GM11168 (cell line): ENCODE data around the gene SUCO.
"Not testable (repeated sequence)": the region's sequence is repeated elsewhere in the genome, so short reads cannot be mapped to it uniquely, and the experiment has no call there.

ENCODE experiments used
- in situ Hi-C: fragments of 300-500 bp; cut with MboI; formaldehyde crosslinking; loops from one replicate; pipeline ENCODE4 v1.12.0; 2022; ENCODE audit warnings: low sequenced_read_pairs; ENCODE audit not compliant: unreplicated experiment

Gene SUCO

DNA sequence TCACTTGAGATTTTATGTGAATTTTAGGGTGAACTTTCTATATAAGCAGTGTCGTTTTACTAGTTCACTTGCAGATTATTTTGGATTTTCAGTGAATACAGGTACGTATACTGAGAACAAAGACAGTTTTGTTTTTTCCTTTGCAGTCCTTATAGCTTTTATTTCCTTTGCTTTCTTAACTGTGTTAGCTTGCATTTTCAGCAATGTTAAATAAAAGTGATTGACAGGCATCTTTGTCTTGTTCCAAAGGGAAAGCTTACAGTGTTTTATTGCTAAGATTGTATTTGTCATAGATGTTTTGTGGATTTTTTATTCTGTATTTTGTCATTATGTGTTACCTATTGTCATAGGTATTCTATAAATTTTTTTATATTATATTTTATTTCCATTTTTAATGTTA is 72.7 kb downstream of the SUCO start:
- in situ Hi-C loops, result no loop called here

DNA sequence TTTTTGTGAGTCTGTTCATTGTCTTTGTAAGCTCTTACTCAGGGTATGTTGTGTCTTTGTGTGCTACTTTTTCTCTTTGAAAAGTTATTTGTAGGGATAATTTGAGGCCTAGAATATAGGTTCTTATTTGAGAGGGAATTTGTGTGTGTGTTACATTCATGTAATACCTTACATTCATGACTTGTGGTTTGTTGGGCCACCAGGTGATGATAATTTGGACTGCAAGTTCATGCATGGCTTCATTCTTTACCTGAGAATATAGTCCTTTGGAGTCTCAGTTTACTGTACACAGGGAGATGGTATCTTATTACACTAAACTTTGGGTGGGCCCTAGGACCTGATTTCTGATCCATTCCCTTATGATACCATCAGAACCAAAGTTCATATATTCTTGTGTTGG is 74.2 kb downstream of the SUCO start:
- in situ Hi-C loops, result no loop called here

DNA sequence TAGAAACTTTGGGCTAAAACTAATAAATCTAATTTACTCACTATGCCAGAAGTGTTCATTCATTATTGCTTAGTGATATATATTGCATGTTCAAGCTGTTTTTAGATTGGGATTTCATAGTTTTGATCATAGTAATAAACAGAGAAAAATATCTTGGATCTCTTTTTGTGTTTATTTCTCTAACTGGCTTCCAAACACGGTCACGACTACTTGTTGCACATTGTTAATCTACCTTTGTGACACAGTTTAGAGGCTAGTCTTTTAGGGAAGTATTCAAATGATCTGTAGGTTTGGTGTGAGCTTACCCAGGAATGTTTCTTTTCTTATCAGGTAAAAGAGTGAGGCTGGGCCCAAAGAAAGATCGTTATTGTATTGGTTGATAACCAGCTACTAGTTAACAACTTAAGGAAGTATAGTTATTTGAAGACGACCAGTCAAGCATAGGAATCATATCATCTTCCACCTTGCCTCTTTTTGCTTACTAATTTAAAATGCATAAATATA is 75.2 kb downstream of the SUCO start:
- in situ Hi-C loops, result no loop called here

DNA sequence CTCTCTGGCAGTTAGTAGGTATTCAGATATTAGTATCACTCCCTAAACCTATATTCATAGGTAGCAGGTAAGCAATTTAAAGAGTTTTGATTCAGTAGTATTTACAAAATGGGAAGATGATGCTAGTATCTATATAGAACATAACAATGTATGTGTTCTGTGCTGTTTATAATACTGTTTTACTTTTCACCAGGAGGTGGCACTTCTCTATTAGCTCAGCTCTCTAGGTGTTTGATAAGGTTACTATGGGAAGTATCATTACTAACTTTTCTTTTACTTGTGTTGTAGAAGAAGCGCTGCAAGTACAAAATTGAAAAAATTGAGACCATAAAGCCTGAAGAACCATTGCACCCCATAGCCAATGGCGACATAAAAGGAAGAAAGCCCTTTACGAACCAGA is 76.6 kb downstream of the SUCO start:
- in situ Hi-C loops, result no loop called here

DNA sequence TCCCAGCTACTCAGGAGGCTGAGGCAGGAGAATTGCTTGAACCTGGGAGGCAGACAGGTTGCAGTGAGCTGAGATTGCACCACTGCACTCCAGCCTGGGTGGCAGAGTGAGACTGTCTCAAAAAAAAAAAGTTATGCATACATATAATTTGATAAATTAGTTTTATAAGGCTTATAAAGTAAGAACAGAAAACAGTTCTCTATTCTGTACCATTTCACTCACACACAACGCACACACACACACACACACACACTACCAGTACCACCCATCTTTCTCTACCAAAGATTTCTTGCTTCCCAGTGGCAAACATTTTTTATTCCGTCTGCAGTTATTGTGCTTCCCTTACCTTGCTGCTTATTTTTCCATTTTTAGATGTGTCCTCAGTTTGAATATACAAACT is 79.5 kb downstream of the SUCO start:
- in situ Hi-C loops, result loop anchor here (10.0 kb wide), 1 partner anchor 92 kb away; no protein-coding TSS in a partner anchor

DNA sequence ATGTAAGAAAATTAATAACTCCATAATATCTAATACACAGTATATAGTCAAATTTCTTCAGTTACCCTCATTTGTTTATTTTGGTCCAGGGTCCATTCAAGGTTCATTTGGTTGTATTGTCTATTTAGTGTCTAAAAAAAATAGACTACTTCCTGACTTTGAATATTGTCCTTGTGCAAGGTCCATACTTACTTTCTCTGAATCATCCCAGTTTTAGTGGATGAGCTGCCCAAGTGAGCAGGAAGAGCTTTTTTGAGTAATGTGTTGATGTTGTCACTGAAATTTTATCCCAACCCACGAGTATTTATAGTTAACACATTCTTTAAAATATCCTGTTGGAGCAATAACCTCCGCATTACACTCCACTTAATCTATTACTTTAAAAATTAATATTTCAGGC is 80.3 kb downstream of the SUCO start:
- in situ Hi-C loops, result loop anchor here (10.0 kb wide), 1 partner anchor 92 kb away; no protein-coding TSS in a partner anchor

DNA sequence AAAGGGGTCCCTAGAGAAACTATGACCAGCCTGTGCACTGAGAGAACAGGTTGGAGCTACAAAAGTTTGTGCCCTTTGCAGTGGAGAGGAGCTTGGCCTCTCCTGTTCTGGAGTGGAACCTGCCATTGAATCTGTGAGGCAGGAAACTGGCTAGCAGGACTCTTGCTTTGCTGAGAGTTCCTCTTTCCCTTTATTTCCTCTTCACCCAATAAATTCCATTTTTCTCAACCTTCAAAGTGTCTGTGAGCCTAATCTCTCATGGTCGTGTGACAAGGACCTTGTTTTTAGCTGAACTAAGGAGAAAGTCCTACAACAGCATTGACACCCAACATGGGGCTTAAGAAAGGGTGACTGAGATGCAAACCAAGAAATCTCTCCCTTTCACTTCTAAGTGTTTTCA is 83.2 kb downstream of the SUCO start:
- in situ Hi-C loops, result loop anchor here (10.0 kb wide), 1 partner anchor 89 kb away; no protein-coding TSS in a partner anchor

DNA sequence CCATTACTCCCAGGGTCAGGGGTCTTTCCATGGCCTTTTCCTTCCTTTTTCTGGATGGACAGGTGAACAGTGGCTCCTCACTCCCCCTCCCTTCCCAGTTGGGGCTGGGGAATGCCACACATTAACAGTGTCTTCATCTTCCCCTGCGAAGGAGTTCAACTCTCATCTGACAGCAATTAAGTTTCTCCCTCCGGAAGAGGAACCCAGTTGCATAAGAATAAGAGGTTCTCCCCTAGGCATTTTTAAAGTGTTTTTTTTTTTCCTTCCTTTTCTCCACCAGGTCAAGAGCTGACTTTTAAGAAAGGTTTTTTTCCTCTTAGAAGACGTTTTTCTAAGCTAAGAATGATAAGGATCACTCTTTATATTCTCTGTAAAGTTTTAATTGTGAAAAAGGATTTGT is 83.7 kb downstream of the SUCO start:
- in situ Hi-C loops, result loop anchor here (10.0 kb wide), 1 partner anchor 88 kb away; no protein-coding TSS in a partner anchor

DNA sequence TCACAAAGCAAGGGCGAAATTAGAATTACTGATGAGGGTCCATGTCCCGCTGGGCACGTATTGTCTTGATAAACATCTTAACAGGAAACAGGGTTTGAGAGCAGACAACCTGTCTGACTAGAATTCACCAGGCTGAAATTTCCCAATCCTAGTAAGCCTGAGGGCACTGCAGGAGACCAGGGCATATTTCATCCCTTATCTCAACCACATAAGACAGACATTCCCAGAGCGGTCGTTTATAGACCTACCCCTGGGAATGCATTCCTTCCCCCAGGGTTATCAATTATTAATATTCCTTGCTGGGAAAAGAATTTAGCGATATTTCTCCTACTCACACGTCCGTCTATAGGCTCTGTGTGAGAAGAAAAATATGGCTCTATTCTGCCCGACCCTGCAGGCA is 87.7 kb downstream of the SUCO start:
- in situ Hi-C loops, result not testable (repeated sequence)

DNA sequence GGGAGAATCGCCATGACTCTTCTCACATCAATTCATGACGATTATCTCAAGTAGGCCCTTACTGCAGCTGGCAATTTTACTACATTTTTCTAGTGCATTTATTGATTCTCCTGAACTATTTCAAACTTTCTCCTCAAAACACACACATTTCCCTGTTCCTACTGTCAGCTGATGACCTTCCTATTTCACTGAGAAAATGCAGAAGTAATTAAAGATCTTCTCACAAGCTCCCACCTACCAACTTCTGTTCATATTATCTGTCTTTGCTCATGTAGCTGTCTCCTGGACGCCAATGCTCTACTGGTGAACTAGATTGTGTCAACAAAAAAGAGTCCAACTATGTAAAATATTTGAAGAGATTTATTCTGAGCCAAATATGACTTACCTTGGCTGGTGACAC is 89.6 kb downstream of the SUCO start:
- in situ Hi-C loops, result no loop called here

DNA sequence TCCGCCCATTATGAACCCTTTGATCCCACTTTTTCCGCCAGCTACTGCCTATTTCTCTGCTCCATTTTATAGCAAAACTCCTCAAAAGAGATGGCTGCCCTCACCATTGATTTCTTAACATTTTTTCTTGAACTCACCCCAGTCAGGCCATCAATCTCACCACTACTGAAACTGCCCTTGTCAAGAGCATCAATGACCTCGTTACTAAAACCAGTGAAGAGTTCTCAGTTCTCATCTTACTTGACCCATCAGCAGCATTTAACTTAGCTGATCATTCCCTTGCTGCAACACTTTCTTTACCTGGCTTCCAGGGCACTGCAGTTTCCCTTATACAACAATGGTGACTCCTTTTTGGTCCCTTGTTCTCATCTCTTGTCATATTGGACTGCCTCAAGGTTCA is 90.8 kb downstream of the SUCO start:
- in situ Hi-C loops, result no loop called here

DNA sequence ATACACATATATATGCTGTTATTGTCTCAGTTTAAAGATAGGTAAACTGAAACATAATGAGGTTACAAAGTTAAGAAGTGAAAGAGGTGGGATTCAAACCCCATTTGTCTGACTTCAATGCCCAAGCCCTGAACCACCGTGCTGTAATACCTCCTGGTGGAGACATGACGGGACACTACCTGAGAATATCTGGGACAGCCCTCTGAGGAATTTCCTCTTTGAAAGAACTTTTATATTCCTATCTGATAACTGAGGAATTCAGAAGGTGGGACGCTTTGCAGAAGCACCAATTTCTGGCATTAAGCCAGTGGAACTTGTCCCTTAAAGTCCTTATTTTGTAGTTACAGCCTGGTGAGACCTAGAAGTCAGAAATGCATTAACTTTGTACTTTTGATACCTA is 93.9 kb downstream of the SUCO start:
- in situ Hi-C loops, result no loop called here

DNA sequence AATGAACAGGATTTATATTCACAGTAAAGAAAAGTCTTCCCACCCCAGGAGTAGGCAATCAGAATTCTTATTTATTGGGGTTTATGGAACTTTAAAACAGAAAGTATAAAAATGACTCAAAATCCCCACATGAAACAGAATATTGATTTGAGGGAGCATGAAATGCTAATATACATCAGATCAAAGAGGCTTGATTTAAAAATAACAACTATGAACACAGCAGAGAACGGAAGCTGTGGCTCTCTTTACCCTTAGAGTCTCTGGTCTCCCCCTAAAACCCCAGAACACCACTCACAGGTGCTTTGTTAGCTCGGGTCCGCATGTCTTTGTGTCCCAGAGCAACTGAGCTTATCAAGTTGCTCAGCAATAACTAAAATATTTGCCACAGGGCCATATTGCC is 94.8 kb downstream of the SUCO start:
- in situ Hi-C loops, result no loop called here

DNA sequence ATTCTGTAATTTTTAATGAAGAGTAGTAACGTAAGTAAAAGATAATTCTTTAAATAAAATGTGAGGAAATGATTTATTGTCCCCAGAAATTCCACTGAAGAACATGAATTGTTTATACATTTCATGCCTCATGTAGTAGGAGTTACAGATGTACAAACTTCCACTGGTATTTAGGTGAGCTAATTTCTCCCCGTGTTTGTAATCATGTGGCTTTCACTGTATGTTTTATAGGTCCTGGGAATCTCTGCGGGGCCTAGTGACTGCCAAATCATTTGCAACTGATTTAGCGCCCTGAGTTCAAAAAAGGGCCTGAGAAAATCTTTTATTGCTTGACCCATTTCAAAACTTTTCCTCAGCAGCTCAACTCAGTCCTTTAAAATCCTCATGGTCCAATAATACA is 95.5 kb downstream of the SUCO start:
- in situ Hi-C loops, result no loop called here

DNA sequence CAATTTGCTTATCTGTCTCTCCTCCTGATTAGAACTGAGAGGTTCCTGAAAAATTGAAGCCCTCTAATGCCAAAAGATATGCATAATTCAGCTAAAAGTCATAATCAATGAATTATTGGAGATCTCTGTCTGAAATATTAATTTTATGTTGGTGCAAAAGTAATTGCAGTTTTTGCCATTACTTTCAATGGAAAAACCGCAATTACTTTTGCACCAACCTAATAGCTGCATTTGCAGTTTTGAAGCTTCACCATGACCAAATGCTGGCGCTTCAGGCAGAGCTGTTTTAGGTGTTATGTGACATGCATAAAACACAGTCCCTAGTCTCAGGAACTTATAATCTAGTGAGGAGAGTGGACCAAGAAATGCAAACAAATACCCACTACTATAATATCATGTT is 96.2 kb downstream of the SUCO start:
- in situ Hi-C loops, result no loop called here

DNA sequence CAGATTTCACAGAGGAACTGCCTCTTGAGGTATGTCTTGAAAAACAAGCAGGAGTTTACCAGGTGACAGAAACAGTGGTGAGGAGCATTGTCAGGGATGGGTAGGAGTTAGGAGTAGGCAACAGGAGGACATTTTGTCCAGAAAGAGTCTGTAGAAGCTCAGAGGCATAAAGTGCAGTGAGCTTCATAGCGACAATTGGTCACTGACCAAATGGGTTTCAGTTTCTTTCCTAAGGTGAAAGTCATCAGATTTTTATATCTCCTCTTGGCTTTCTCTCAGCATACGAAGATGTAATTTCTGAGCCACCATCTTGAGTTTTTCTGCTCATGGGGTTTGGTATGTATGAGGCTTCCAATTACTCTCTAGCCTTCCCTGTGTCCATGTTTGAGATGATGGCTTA is 96.7 kb downstream of the SUCO start:
- in situ Hi-C loops, result no loop called here

DNA sequence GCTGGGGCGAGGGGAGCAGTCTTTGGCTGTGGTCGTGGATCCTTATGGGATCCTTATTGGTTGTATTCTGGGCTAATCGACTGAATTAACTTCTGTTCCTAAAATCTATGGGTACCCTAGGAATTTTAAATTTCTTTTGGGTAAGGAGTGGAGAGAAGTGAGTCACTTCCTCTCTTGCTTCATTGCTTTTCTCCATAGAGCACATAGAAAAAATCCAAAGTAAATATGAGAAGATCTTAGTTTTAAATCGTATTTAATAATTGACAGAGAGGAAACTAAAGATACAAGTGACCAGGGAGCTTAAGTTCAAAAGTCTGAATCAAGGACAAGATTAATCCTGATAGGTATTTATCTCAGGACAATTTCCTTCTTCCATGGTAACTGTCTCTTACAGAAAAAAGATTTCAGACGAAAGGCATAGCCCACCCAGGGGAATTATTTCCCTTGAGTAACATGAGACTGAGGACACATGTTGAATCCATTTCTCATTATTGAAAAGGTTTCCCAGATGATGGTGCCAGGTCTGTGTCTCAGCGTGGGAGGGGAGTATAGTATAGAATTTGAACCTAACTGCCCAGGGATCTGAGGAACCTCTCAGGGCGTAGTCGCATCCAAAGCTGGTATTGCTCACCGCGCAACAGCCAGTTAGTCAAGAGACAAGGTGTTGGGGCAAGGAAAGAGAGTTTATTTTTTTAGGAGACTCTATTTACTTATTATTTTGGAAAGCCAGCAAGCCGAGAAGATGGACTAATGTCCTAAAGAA is 97.3 kb downstream of the SUCO start:
- in situ Hi-C loops, result no loop called here

DNA sequence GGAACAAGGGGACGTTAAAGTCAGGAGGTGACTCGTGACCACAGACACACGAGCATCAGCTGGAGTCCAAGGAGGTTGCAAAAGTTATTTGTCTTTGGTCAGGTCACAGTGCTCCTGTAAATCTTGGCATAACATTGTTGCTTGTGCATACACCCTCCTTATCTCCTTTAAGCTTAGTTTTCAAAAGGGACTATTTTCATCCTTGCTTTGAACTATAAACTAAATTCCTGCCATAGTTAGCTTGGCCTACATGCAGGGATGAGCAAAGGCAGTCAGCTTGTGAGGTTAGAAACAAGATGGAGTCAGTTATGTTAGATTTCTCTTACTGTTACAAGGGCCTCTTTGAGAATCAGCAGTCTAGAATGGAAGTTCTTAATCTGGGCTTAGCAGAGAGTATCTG is 97.9 kb downstream of the SUCO start:
- in situ Hi-C loops, result no loop called here

DNA sequence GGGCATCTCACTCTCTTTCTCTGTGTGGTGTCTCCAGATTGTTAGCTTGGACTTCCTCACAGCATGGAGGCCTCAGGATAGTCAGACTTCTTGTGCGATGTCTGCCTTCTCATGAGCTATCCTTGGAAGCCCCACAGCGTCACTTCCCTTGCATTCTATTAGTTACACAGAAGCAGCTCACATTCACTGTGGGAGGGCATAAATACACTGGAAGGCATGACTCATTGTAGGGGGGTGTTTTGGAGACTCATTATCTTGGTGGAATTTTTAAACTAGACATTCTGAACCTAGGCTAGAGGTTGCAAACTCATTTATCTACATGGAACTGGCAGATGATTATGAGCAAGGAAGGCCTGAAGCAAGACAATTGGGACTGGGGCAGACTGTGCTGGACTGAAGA is 104.6 kb downstream of the SUCO start:
- in situ Hi-C loops, result no loop called here

DNA sequence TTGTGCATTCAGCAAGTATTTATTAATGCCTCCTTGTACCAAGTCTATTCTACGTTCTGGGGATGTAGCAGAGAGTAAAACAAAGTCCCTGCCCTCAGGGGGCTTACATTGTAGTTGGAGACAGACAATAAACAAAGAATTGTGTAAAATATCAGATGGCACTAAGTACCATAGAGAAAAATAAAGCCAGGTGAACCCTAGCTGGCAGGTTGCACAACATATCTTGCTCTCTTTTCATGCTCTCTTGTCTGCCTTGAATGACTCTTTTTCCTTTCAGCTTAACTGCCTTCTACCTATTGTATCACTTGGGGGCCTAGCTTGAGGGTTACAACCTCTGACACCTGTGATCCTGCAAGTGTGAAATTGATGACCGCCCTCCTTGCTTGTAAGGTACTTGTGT is 105.3 kb downstream of the SUCO start:
- in situ Hi-C loops, result no loop called here

DNA sequence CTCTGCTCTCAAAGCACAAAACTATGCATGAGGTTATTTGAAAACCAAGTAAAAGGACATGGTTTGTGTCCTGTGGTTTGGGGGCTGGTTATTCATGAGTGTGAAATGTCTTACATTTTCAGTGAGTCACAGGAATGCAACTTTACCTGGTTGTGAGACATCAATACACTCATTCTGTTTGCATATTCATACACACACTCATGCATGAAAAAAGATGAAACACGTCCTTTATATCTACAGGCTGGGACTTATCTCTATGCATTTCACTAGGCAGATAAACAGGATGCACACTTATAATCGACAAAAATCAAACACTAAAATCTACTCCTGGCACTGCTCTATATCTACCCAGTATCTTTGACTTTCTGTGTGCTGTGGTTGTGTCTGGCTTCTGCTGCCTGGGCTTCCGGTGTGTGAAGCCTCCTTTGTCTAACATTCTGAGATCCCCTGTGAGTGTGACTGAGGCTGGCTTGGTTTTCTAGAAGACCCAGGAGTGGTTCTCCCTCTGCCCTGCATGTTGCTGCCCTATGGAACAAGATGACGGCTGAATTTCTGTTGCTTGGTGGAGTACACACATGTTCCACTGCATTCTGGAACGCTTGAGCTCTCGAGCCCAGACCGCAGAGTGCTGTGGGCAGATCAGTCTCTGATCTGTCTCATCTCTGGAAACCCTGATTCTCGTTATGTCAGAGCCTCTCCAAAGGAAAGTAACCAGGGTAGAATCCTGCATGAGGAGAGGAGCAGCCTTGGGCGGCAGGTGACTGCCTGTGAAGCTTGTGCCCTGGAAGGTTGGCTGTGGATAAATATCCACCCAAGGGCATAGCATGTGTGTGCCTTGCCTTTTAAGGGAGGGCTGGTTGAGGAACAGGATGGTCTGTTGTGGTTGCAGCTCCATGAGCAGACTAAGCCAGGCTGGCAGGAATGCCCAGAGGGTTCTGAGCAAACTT is 106.2 kb downstream of the SUCO start:
- in situ Hi-C loops, result no loop called here
